ENCODE results near the gene RGS17.
A peak's percentile ranks its signal among the peaks of the same experiment; 100 is the strongest.

Gene RGS17

GRCh38 chr6:153032255-153032882 is 98.7 kb downstream of the RGS17 start:
- Histone ChIP-seq H3K36me3 (ENCODE audit: control insufficient read depth in 1 of 2, insufficient read depth in 2 of 2, low read length in 2 of 2) (no peaks in the 10 kb centered on the region), H3K4ac (ENCODE audit: low read depth, low read length) (no peak overlapping the region), H3K79me2 (ENCODE audit: control insufficient read depth, insufficient read depth, low read length, poor library complexity) (no peaks in the 10 kb centered on the region), H4K91ac (ENCODE audit: low read depth, low read length) (no peak overlapping the region), H3K4me1 (ENCODE audit: control insufficient read depth in 1 of 2, insufficient read depth in 2 of 2, low read length in 2 of 2) (no peaks in the 10 kb centered on the region), H3K18ac (ENCODE audit: low read length) (no peak overlapping the region), H3K4me2 (ENCODE audit: low read length) (no peak overlapping the region), H2BK5ac (ENCODE audit: low read depth, low read length, poor library complexity) (no peak overlapping the region), H3K27me3 (ENCODE audit: insufficient read depth, low read length) (no peaks in the 10 kb centered on the region), H3K23ac (ENCODE audit: low read length) (no peak overlapping the region), H2BK12ac (ENCODE audit: low read length) (no peak overlapping the region), H4K12ac (ENCODE audit: low read depth, low read length) (no peak overlapping the region), H2BK120ac (ENCODE audit: insufficient read depth, low read length, poor library complexity) (no peak overlapping the region), H3K9me3 (ENCODE audit: insufficient read depth, low read depth, low read length) (no peaks in the 10 kb centered on the region), H4K8ac (ENCODE audit: low read depth, low read length) (no peak overlapping the region), H3K14ac (ENCODE audit: low read length) (no peak overlapping the region), H3K9ac (ENCODE audit: low read length) (no peak overlapping the region), H3K79me1 (ENCODE audit: low read length) (no peaks in the 10 kb centered on the region), H3K4me3 (ENCODE audit: low read depth, low read length) (no peak overlapping the region), H2AK5ac (ENCODE audit: low read length) (no peak overlapping the region), H2AFZ (ENCODE audit: insufficient read depth, low read length, poor library complexity) (no peak overlapping the region), H3K27ac (ENCODE audit: low read depth, low read length) (no peak overlapping the region)
- WGBS (ENCODE audit: extremely low coverage, insufficient coverage, insufficient read length) = no CpG with 5 or more reads among the region's 9 CpGs
- DNase-seq = peak in 1 of 2 donors; percentile 71

DNA sequence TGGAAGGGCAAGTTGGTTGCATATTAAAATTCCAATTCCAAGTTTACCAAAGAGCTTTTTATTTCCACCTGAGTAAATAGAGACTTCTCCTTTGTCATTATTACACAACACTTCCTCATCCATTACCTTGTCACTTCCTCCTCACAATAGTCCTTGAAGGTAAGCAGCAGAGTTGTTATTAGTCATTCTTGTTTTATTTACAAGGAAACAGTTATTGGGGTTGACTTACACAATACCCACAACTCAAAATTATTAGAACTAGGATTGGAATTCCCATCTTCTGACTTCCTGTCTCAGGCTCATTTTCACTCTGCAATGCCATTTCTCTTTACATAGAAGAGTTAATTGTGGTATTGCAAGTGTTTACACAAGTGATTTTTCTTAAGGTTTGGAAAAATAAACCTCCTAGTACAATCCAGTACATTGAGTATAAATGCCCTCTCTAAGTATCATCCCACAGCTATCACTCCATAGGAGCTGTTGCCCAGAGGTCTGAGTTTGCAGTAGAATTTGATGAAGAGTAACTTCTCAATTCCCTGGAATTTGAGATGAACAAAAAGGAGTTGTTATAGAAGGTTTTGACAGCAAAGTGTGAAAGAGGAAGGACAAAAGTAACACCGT is 99.6 kb downstream of the RGS17 start:
- Histone ChIP-seq H2BK120ac (ENCODE audit: insufficient read depth, low read length, poor library complexity) (no peak overlapping the region), H3K36me3 (ENCODE audit: control insufficient read depth in 1 of 2, insufficient read depth in 2 of 2, low read length in 2 of 2) (no peaks in the 10 kb centered on the region), H3K27me3 (ENCODE audit: insufficient read depth, low read length) (no peaks in the 10 kb centered on the region), H4K91ac (ENCODE audit: low read depth, low read length) (no peak overlapping the region), H3K14ac (ENCODE audit: low read length) (no peak overlapping the region), H3K27ac (ENCODE audit: low read depth, low read length) (no peak overlapping the region), H3K18ac (ENCODE audit: low read length) (no peak overlapping the region), H4K12ac (ENCODE audit: low read depth, low read length) (no peak overlapping the region), H3K79me2 (ENCODE audit: control insufficient read depth, insufficient read depth, low read length, poor library complexity) (no peaks in the 10 kb centered on the region), H3K4ac (ENCODE audit: low read depth, low read length) (no peak overlapping the region), H3K23ac (ENCODE audit: low read length) (no peak overlapping the region), H3K4me1 (ENCODE audit: control insufficient read depth in 1 of 2, insufficient read depth in 2 of 2, low read length in 2 of 2) (no peaks in the 10 kb centered on the region), H4K8ac (ENCODE audit: low read depth, low read length) (no peak overlapping the region), H3K9ac (ENCODE audit: low read length) (no peak overlapping the region), H3K79me1 (ENCODE audit: low read length) (no peaks in the 10 kb centered on the region), H3K4me2 (ENCODE audit: low read length) (no peak overlapping the region), H2AFZ (ENCODE audit: insufficient read depth, low read length, poor library complexity) (no peak overlapping the region), H3K9me3 (ENCODE audit: insufficient read depth, low read depth, low read length) (no peaks in the 10 kb centered on the region), H2BK5ac (ENCODE audit: low read depth, low read length, poor library complexity) (no peak overlapping the region), H2AK5ac (ENCODE audit: low read length) (no peak overlapping the region), H3K4me3 (ENCODE audit: low read depth, low read length) (no peak overlapping the region), H2BK12ac (ENCODE audit: low read length) (no peak overlapping the region)
- WGBS (ENCODE audit: extremely low coverage, insufficient coverage, insufficient read length) = no CpG with 5 or more reads among the region's 1 CpG
- no peak for DNase-seq

- Histone ChIP-seq H3K23ac (ENCODE audit: low read length) (no peak overlapping the region), H3K36me3 (ENCODE audit: control insufficient read depth in 1 of 2, insufficient read depth in 2 of 2, low read length in 2 of 2) (no peaks in the 10 kb centered on the region), H4K91ac (ENCODE audit: low read depth, low read length) (no peak overlapping the region), H3K4me3 (ENCODE audit: low read depth, low read length) (no peak overlapping the region), H3K79me1 (ENCODE audit: low read length) (no peaks in the 10 kb centered on the region), H4K12ac (ENCODE audit: low read depth, low read length) (no peak overlapping the region), H2AK5ac (ENCODE audit: low read length) (no peak overlapping the region), H3K14ac (ENCODE audit: low read length) (no peak overlapping the region), H2BK12ac (ENCODE audit: low read length) (no peak overlapping the region), H3K9me3 (ENCODE audit: insufficient read depth, low read depth, low read length) (no peaks in the 10 kb centered on the region), H2AFZ (ENCODE audit: insufficient read depth, low read length, poor library complexity) (no peak overlapping the region), H3K4me2 (ENCODE audit: low read length) (no peak overlapping the region), H3K79me2 (ENCODE audit: control insufficient read depth, insufficient read depth, low read length, poor library complexity) (no peaks in the 10 kb centered on the region), H3K27me3 (ENCODE audit: insufficient read depth, low read length) (no peaks in the 10 kb centered on the region), H3K27ac (ENCODE audit: low read depth, low read length) (no peak overlapping the region), H2BK120ac (ENCODE audit: insufficient read depth, low read length, poor library complexity) (no peak overlapping the region), H3K9ac (ENCODE audit: low read length) (no peak overlapping the region), H3K4ac (ENCODE audit: low read depth, low read length) (no peak overlapping the region), H4K8ac (ENCODE audit: low read depth, low read length) (no peak overlapping the region), H3K18ac (ENCODE audit: low read length) (no peak overlapping the region), H3K4me1 (ENCODE audit: control insufficient read depth in 1 of 2, insufficient read depth in 2 of 2, low read length in 2 of 2) (no peaks in the 10 kb centered on the region), H2BK5ac (ENCODE audit: low read depth, low read length, poor library complexity) (no peak overlapping the region)
- no peak for DNase-seq
- WGBS (ENCODE audit: extremely low coverage, insufficient coverage, insufficient read length) = no CpG with 5 or more reads among the region's 4 CpGs
Observed at GRCh38 chr6:153028963-153029362, 102.1 kb downstream of the RGS17 start.

- no peaks in the 10 kb centered on the region for H3K4me1 ChIP-seq (ENCODE audit: control insufficient read depth in 1 of 2, insufficient read depth in 2 of 2, low read length in 2 of 2)
- H3K79me1 ChIP-seq (ENCODE audit: low read length) = no peaks in the 10 kb centered on the region
- no peak overlapping the region for H2AFZ ChIP-seq (ENCODE audit: insufficient read depth, low read length, poor library complexity)
Observed at GRCh38 chr6:153028286-153028685, 102.8 kb downstream of the RGS17 start.

More at GRCh38 chr6:153028286-153028685, 102.8 kb downstream of the RGS17 start:
- H2BK5ac ChIP-seq (ENCODE audit: low read depth, low read length, poor library complexity) = no peak overlapping the region
- no peaks in the 10 kb centered on the region for H3K27me3 ChIP-seq (ENCODE audit: insufficient read depth, low read length)
- H2AK5ac ChIP-seq (ENCODE audit: low read length) = no peak overlapping the region
- H3K23ac ChIP-seq (ENCODE audit: low read length) = no peak overlapping the region
- H3K79me2 ChIP-seq (ENCODE audit: control insufficient read depth, insufficient read depth, low read length, poor library complexity) = no peaks in the 10 kb centered on the region
- no peak overlapping the region for H3K18ac ChIP-seq (ENCODE audit: low read length)
- WGBS (ENCODE audit: extremely low coverage, insufficient coverage, insufficient read length) = no CpG with 5 or more reads among the region's 2 CpGs
- no peak overlapping the region for H3K14ac ChIP-seq (ENCODE audit: low read length)
- no peak overlapping the region for H3K9ac ChIP-seq (ENCODE audit: low read length)
- no peak overlapping the region for H2BK12ac ChIP-seq (ENCODE audit: low read length)
- no peak overlapping the region for H3K4ac ChIP-seq (ENCODE audit: low read depth, low read length)
- H3K27ac ChIP-seq (ENCODE audit: low read depth, low read length) = no peak overlapping the region
- no peak overlapping the region for H3K4me3 ChIP-seq (ENCODE audit: low read depth, low read length)
- no peak overlapping the region for H4K8ac ChIP-seq (ENCODE audit: low read depth, low read length)
- no peak overlapping the region for H2BK120ac ChIP-seq (ENCODE audit: insufficient read depth, low read length, poor library complexity)
- no peak overlapping the region for H3K4me2 ChIP-seq (ENCODE audit: low read length)
- no peak overlapping the region for H4K12ac ChIP-seq (ENCODE audit: low read depth, low read length)
- H3K9me3 ChIP-seq (ENCODE audit: insufficient read depth, low read depth, low read length) = no peaks in the 10 kb centered on the region
- no peak for DNase-seq
- H4K91ac ChIP-seq (ENCODE audit: low read depth, low read length) = no peak overlapping the region
- H3K36me3 ChIP-seq (ENCODE audit: control insufficient read depth in 1 of 2, insufficient read depth in 2 of 2, low read length in 2 of 2) = no peaks in the 10 kb centered on the region
